Gastroesophageal sphincter (tissue), 3 donors: ENCODE measurements around the gene ADD3.

Source experiments
- CTCF ChIP-seq, 4 experiments: fragments of 200-600 bp in 2 of 4; fragments of 450-650 bp in 2 of 4; sonication (generic) in 1 of 4; IDR thresholded peaks; one replicate each; pipeline ENCODE4 v1.5.1; 2017 to 2019; ENCODE audit warnings: antibody characterized with exemption in 4 of 4, mild to moderate bottlenecking in 2 of 4, moderate library complexity in 2 of 4
- EP300 ChIP-seq: sonication (generic); formaldehyde crosslinking; IDR thresholded peaks from one replicate; pipeline ENCODE4 v1.6.1; 2017; ENCODE audit warnings: antibody characterized with exemption, mild to moderate bottlenecking
- POLR2A ChIP-seq, 2 donors: fragments of 450-650 bp; IDR thresholded peaks; one replicate each; pipeline ENCODE4 v1.6.1; 2017; ENCODE audit warnings: antibody characterized with exemption in 2 of 2, mild to moderate bottlenecking in 2 of 2, moderate library complexity in 1 of 2
- POLR2AphosphoS5 ChIP-seq: sonication (generic); formaldehyde crosslinking; IDR thresholded peaks from one replicate; pipeline ENCODE4 v1.6.1; 2017; ENCODE audit warnings: antibody characterized with exemption

- TF ChIP-seq CTCF (IDR thresholded peaks at IDR 0.05) (no peak), POLR2AphosphoS5 (no peak), POLR2A (IDR thresholded peaks at IDR 0.05) (no peak), EP300 (no peak)
Observed at GRCh38 chr10:110163841-110164240, 156.1 kb downstream of the ADD3 start.
